Spleen (tissue), 7 donors: ENCODE data around the gene PPAT.

Experiments
- CTCF ChIP-seq, 11 experiments: fragments of 200-600 bp in 7 of 11; fragments of 450-650 bp in 4 of 11; sonication (generic) in 4 of 11; IDR thresholded peaks in 8 of 11; conservative IDR thresholded peaks in 3 of 11; 1 replicate in 7 of 11; 2 replicates in 4 of 11; pipeline versions ENCODE4 v1.4.0 to v1.8.0; 2016 to 2021; ENCODE audit warnings: antibody characterized with exemption in 11 of 11, inconsistent platforms in 4 of 11, mild to moderate bottlenecking in 1 of 11
- POLR2A ChIP-seq, 3 donors: fragments of 450-650 bp; IDR thresholded peaks; one replicate each; pipeline ENCODE4 v1.5.1; 2017; ENCODE audit warnings: antibody characterized with exemption in 3 of 3, mild to moderate bottlenecking in 1 of 3
- POLR2AphosphoS5 ChIP-seq, 3 donors: sonication (generic); formaldehyde crosslinking; IDR thresholded peaks; one replicate each; pipeline ENCODE4 v1.5.1; 2017; ENCODE audit warnings: antibody characterized with exemption in 3 of 3
- donor health status: DM: no; HTN: no; CAD: no; lungs with moderate emphysema.
- donor health status: DM: no; HTN: no; CAD: no.
- donor health status: DM: no; HTN: no; CAD: no.

GRCh38 chr4:56469489-56470210 lies 34.2 kb upstream of the PPAT start:
- no peak for TF ChIP-seq CTCF (IDR thresholded peaks at IDR 0.05 in 8 of 11, conservative IDR thresholded peaks at IDR 0.05 in 3 of 11)
- TF ChIP-seq POLR2A (IDR thresholded peaks at IDR 0.05) = no peak
- no peak for TF ChIP-seq POLR2AphosphoS5 (IDR thresholded peaks at IDR 0.05)
